Choroid plexus epithelial cell (primary cell): ENCODE data around the gene TMA7B.
A peak's percentile ranks its signal among the peaks of the same experiment; 100 is the strongest.

ENCODE experiments used
- DNase-seq: peaks from one replicate; pipeline ENCODE4 v3.0.0-alpha.2; 2010; ENCODE audit warnings: low read depth
- H3K4me3 ChIP-seq: 2 replicates; pipeline ENCODE4 v1.5.1; 2011; ENCODE audit warnings: low read depth, mild to moderate bottlenecking, control low read depth, low read length, moderate library complexity
- TF ChIP-seq, protein P1 (sequence below): conservative IDR thresholded peaks from 2 replicates; pipeline ENCODE4 v1.5.1; 2011; ENCODE audit warnings: low read depth, mild to moderate bottlenecking, control low read depth, inconsistent platforms, low read length, moderate library complexity

TMA7B gene

DNA sequence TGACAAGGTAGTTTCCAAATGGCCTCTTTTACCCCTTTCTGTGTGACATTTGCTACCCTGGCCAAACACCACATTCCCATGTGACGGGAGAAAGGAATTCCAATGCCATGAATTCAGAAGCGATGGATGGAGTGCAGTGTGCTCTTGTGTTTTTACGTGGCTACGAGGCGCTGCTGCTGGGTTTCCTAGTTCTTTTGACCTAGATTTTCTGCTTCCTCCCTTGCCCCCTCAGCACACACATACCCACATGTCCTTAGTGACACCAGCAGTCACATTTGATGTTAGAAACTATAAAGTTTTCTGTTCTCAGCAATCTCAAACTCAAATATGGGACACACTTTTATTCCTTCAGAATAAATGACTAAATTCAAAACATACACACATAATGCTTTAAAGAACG lies 7.8 kb upstream of the TMA7B start:
- no peak for DNase-seq
- TF ChIP-seq, protein P1, sequence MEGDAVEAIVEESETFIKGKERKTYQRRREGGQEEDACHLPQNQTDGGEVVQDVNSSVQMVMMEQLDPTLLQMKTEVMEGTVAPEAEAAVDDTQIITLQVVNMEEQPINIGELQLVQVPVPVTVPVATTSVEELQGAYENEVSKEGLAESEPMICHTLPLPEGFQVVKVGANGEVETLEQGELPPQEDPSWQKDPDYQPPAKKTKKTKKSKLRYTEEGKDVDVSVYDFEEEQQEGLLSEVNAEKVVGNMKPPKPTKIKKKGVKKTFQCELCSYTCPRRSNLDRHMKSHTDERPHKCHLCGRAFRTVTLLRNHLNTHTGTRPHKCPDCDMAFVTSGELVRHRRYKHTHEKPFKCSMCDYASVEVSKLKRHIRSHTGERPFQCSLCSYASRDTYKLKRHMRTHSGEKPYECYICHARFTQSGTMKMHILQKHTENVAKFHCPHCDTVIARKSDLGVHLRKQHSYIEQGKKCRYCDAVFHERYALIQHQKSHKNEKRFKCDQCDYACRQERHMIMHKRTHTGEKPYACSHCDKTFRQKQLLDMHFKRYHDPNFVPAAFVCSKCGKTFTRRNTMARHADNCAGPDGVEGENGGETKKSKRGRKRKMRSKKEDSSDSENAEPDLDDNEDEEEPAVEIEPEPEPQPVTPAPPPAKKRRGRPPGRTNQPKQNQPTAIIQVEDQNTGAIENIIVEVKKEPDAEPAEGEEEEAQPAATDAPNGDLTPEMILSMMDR = no peak
- H3K4me3 ChIP-seq = no peak overlapping the region

DNA sequence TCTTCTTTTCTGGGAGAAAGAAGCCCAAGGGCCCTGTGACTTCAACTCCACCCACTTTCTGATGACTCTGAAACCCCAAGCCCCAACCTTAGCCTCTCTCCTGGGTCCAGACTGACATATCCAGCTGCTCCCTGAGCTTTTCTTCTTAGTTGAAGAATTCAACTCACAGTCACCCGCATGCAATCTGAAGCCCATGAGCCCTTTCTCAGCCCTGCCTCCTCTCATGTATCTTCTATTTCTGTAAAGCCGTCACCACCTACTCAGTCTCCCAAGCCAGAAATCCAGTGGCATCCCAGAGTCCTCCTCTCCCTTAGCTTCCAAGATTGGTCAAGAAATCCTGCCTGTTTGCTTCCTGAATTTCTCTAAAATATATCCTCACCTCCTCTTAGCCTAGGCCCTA lies 7.1 kb upstream of the TMA7B start:
- no peak overlapping the region for H3K4me3 ChIP-seq
- TF ChIP-seq, protein P1 = no peak

GRCh38 chr22:39954584-39955055 lies 5.6 kb upstream of the TMA7B start:
- no peak overlapping the region for H3K4me3 ChIP-seq
- TF ChIP-seq, protein P1 = no peak
- DNase-seq = peak; percentile 99

More for the DNA sequence above, 7.1 kb upstream of the TMA7B start:
- no peak for DNase-seq

- peak; percentile 52 for DNase-seq
- TF ChIP-seq, protein P1 = no peak
- H3K4me3 ChIP-seq = no peak overlapping the region
Observed at GRCh38 chr22:39955675-39956074, 4.5 kb upstream of the TMA7B start.

- H3K4me3 ChIP-seq = no peak overlapping the region
- TF ChIP-seq, protein P1 = no peak
- DNase-seq = no peak
Observed at GRCh38 chr22:39956932-39957664, 3.1 kb upstream of the TMA7B start.

DNA sequence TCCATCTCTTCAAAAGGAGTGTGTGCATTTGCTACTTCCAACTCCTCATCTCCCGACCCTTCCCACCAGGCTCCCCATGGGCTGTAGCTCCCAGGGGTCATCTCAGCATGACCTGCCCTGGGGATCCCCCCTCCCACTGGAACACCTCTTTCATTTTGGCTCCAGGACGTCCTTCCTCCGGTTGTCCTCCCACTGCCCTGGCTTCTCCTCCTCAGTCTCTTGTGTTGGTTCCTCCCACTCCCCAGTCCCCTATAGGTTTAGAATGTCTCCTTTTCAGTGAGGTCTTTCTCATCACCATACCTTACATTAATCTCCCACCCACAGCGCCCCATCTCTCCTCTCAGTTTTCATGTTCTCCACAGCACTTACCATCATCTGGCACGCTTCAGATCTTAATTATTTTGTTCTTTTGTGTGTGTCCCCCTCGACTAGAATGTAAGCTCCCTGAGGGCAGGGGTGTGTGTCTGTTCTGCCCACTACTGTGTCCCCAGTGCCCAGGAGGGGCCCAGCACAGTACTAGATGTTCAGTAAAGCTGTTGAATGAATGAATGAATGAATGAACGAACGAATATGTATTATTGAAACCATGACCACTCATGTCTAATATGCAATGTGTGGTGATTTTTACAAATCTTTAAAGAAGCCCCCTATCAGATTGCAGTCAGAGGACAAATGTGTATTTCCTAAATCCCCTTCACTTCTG lies 2.0 kb upstream of the TMA7B start:
- no peak for DNase-seq
- no peak overlapping the region for H3K4me3 ChIP-seq
- TF ChIP-seq, protein P1 = no peak
